SK-N-SH (cell line): Measurements from ENCODE around the gene MBD3.

Experiments
- EZH2phosphoT487 ChIP-seq: fragments of 200-600 bp; sonication (generic); IDR thresholded peaks from 2 replicates; pipeline ENCODE4 v1.6.1; 2017; ENCODE audit warnings: low read depth, mixed run types, mild to moderate bottlenecking, antibody characterized with exemption, moderate library complexity, borderline replicate concordance
- FOSL2 ChIP-seq: IDR thresholded peaks from 2 replicates; pipeline ENCODE4 v1.4.0; 2012; ENCODE audit warnings: low read depth, mild to moderate bottlenecking, moderate library complexity, borderline replicate concordance
- GATA2 ChIP-seq: sonication (generic); formaldehyde crosslinking; IDR thresholded peaks from 2 replicates; pipeline ENCODE4 v1.5.0; 2020; ENCODE audit warnings: mild to moderate bottlenecking, missing genetic modification reagents
- MXI1 ChIP-seq: IDR thresholded peaks from 2 replicates; pipeline ENCODE4 v1.6.1; 2012; ENCODE audit warnings: mild to moderate bottlenecking, low read depth, low read length, improper control_type of control experiment
- NRF1 ChIP-seq: IDR thresholded peaks from 2 replicates; pipeline ENCODE4 v1.6.1; 2012; ENCODE audit warnings: low read depth, mild to moderate bottlenecking, low read length
- RAD21 ChIP-seq: IDR thresholded peaks from 2 replicates; pipeline ENCODE4 v1.6.1; 2012; ENCODE audit warnings: mild to moderate bottlenecking, low read length
- RCOR1 ChIP-seq: fragments of 150-350 bp; IDR thresholded peaks from 2 replicates; pipeline ENCODE4 v1.6.1; 2017; ENCODE audit warnings: antibody characterized with exemption, low read length
- SMC3 ChIP-seq: IDR thresholded peaks from 2 replicates; pipeline ENCODE4 v1.6.1; 2012; ENCODE audit warnings: low read depth, low read length, improper control_type of control experiment
- TAF1 ChIP-seq: IDR thresholded peaks from 2 replicates; pipeline ENCODE4 v1.6.1; 2012; ENCODE audit warnings: low read depth, mild to moderate bottlenecking, low read length, moderate library complexity, borderline replicate concordance
- TF ChIP-seq, protein P1 (sequence below): IDR thresholded peaks from 2 replicates; pipeline ENCODE4 v1.6.1; 2012; ENCODE audit warnings: mild to moderate bottlenecking, low read depth, low read length, moderate library complexity
- TF ChIP-seq, protein P2 (sequence below): fragments of 200-600 bp; sonication (generic); IDR thresholded peaks from 2 replicates; pipeline ENCODE4 v1.6.1; 2017; ENCODE audit warnings: antibody characterized with exemption, mild to moderate bottlenecking, moderate library complexity

GRCh38 chr19:1613808-1614570 is 21.3 kb upstream of the MBD3 start:
- TF ChIP-seq SMC3, result no peak
- TF ChIP-seq, protein P1, sequence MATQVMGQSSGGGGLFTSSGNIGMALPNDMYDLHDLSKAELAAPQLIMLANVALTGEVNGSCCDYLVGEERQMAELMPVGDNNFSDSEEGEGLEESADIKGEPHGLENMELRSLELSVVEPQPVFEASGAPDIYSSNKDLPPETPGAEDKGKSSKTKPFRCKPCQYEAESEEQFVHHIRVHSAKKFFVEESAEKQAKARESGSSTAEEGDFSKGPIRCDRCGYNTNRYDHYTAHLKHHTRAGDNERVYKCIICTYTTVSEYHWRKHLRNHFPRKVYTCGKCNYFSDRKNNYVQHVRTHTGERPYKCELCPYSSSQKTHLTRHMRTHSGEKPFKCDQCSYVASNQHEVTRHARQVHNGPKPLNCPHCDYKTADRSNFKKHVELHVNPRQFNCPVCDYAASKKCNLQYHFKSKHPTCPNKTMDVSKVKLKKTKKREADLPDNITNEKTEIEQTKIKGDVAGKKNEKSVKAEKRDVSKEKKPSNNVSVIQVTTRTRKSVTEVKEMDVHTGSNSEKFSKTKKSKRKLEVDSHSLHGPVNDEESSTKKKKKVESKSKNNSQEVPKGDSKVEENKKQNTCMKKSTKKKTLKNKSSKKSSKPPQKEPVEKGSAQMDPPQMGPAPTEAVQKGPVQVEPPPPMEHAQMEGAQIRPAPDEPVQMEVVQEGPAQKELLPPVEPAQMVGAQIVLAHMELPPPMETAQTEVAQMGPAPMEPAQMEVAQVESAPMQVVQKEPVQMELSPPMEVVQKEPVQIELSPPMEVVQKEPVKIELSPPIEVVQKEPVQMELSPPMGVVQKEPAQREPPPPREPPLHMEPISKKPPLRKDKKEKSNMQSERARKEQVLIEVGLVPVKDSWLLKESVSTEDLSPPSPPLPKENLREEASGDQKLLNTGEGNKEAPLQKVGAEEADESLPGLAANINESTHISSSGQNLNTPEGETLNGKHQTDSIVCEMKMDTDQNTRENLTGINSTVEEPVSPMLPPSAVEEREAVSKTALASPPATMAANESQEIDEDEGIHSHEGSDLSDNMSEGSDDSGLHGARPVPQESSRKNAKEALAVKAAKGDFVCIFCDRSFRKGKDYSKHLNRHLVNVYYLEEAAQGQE, result no peak
- TF ChIP-seq TAF1, result no peak
- no peak for TF ChIP-seq GATA2 (CRISPR knock-in tag)
- no peak for TF ChIP-seq NRF1
- TF ChIP-seq RCOR1, result no peak
- no peak for TF ChIP-seq EZH2phosphoT487
- TF ChIP-seq, protein P2, sequence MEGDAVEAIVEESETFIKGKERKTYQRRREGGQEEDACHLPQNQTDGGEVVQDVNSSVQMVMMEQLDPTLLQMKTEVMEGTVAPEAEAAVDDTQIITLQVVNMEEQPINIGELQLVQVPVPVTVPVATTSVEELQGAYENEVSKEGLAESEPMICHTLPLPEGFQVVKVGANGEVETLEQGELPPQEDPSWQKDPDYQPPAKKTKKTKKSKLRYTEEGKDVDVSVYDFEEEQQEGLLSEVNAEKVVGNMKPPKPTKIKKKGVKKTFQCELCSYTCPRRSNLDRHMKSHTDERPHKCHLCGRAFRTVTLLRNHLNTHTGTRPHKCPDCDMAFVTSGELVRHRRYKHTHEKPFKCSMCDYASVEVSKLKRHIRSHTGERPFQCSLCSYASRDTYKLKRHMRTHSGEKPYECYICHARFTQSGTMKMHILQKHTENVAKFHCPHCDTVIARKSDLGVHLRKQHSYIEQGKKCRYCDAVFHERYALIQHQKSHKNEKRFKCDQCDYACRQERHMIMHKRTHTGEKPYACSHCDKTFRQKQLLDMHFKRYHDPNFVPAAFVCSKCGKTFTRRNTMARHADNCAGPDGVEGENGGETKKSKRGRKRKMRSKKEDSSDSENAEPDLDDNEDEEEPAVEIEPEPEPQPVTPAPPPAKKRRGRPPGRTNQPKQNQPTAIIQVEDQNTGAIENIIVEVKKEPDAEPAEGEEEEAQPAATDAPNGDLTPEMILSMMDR, result no peak
- no peak for TF ChIP-seq FOSL2
- TF ChIP-seq MXI1, result no peak
- no peak for TF ChIP-seq RAD21
